T-helper 1 cell treated with Interleukin-12 subunit alpha and Interleukin-12 subunit beta and Interleukin-4 antibody, amounts not matched to agents 30 ng/mL and 1 ng/mL, for 36 hours (primary cell): ENCODE measurements around the gene DUSP2. TPM values are rescaled to one million over a fixed set of nuclear protein-coding genes. Genes with fewer than 3 reads are reported as not detected.

Source experiments
- intact Hi-C: fragments of 100-400 bp; cut with micrococcal nuclease; formaldehyde crosslinking; loops from one replicate; pipeline ENCODE4 v1.15.1; 2024
- total RNA-seq: library from RNA; stranded (reverse); gene quantifications from 2 replicates; pipeline ENCODE4 v1.2.3, GENCODE V29; 2022

The DUSP2 gene
- total RNA-seq, 1 donor from 2014 or later = 74.7 TPM

GRCh38 chr2:96104487-96104861 is 40.8 kb downstream of the DUSP2 start:
- intact Hi-C loops = no loop called here

DNA sequence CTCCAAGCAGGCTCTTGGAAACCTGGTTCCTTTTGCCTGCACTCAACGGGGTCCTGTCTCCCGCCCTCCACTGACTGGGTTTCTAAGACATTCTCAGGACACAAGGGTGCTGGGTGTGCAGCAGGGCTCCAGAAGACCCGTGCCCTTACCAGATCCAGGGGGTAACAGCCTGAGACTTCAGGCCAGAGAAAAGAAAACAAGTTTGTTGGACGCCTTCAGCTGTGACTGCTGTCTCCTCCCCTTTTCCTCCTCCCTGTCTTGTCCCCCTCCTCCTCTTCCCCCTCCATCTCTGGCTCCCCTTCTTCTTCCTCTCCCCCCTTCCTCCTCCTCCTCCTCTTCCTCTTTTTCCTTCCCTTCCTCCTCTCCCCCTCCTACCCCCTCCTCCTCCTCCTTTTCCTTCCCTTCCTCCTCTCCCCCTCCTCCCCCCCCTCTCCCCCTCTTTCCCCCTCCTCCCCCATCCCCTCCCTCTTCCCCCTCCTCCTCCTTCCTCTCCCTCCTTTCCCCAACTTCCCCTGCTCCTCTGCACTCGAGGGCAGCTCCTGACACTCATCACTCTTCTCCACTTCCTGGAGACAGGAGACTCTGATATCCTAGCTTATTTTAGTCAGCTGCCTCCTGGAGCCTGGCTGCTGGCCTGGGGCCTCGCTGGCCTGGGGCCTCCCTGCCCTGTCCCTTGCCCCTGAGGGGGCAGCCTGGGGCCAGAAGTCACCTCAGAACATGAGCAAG is 41.3 kb downstream of the DUSP2 start:
- intact Hi-C loops = no loop called here

GRCh38 chr2:96103187-96103601 is 42.0 kb downstream of the DUSP2 start:
- intact Hi-C loops = no loop called here

GRCh38 chr2:96102596-96103186 is 42.5 kb downstream of the DUSP2 start:
- intact Hi-C loops = no loop called here

- intact Hi-C loops = no loop called here
Observed at GRCh38 chr2:96100893-96101304, 44.3 kb downstream of the DUSP2 start.

GRCh38 chr2:96099861-96100798 is 45.1 kb downstream of the DUSP2 start:
- intact Hi-C loops = no loop called here

- intact Hi-C loops = no loop called here
Observed at GRCh38 chr2:96098900-96099590, 46.2 kb downstream of the DUSP2 start.

DNA sequence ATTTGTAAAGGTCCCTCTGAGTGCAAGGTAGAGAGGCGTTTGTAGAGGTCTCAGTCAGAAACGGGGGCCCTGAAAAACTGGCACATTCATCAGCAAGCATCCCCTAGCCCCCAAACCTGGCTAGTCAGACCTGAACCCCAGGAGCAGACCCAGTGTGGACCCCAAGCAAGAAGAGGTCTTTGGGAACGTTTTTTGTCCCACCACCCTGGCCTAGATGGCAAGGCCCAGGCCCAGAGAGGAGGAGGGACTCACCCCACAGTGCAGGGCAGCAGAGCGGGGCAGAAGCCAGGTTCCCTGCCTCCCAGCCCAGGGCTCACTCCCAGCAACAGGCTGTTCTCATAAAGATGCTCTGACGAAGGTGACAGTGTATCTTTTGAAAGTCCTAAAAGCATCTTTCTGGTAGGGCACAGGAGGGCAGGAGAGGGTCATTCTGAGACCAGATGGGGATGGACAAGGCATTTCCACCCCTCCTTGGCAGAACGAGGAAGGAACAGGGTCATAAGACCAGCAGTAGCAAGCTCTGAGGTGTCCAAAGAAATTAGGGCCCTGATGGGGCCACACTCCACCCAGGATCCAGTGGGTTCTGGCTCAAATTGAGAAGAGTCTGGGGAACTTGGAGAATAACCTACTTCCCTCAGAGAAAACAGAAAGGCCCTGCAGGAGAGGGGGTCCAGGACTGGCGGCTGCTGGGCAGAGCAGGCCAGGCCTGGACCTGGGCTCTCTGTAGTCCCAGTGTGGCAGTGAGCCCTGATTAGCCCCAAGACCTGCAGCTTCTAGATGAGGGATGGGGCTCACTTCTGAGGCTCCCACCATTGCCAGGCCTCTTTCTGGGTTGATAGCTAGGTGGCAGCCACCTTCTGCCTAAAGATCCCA is 47.1 kb downstream of the DUSP2 start:
- intact Hi-C loops = no loop called here

DNA sequence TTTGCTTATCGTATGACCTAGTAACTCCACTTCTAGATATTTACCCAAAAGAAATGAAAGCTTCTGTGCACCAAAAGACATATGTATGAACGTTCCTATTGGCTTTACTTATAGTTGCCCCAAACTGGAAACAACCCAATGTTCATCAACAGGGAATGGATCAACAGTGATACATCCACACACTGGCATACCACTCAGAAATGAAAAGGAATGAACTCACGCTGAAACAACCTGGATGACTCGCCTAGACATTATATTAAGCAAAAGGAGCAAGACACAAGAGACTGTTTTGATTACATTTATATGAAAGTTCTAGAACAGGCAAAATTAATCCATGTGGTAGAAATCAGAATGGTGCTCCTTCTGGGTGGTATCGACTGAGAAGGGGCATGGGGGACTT is 47.8 kb downstream of the DUSP2 start:
- intact Hi-C loops = no loop called here

DNA sequence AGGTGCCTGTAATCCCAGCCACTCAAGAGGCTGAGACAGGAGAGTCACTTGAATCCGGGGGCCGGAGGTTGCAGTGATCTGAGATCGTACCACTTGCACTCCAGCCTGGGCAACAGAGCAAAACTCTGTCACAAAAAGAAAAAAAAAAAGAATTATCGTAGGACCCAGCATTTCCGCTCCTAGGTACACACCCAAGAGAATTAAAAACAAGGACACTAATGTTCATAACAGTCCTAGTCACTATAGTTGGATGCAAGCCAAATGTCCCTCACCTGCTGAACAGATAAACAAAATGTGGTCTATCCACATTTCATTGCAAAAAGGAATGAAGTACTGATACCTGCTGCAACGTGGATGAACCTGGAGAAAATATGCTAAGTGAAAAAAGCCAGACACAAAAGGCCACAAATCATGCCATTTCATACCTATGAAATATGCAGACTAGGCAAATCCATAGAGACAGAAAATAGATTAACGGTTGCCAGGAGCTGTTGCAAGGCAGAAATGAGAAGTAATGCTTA is 50.1 kb downstream of the DUSP2 start:
- intact Hi-C loops = no loop called here

GRCh38 chr2:96093528-96093927 is 51.7 kb downstream of the DUSP2 start:
- intact Hi-C loops = no loop called here

Other genes starting within 250 kb of the DUSP2 start
- gene ANKRD36C, start 153.6 kb downstream of the DUSP2 start, total RNA-seq = 75.3 and 78.8 TPM in 2 replicates
- 9.8 and 10.2 TPM in 2 replicates for gene GPAT2, start 110.5 kb downstream of the DUSP2 start, total RNA-seq
- gene ADRA2B, start 28.9 kb downstream of the DUSP2 start, total RNA-seq = 0.05 and 0.07 TPM in 2 replicates
- gene ASTL, start 6.9 kb downstream of the DUSP2 start, total RNA-seq = 1.1 TPM in 1 of 2 replicates, not detected in the other
- 124 and 136 TPM in 2 replicates for gene STARD7, start 63.4 kb upstream of the DUSP2 start, total RNA-seq
- gene TMEM127, start 120.6 kb upstream of the DUSP2 start, total RNA-seq = 42.8 and 43.1 TPM in 2 replicates
- gene CIAO1, start 120.8 kb upstream of the DUSP2 start, total RNA-seq = 84.7 and 87.0 TPM in 2 replicates
- gene SNRNP200, start 160.1 kb upstream of the DUSP2 start, total RNA-seq = 186 and 187 TPM in 2 replicates
- 40.4 and 40.8 TPM in 2 replicates for gene ITPRIPL1, start 179.9 kb upstream of the DUSP2 start, total RNA-seq
- gene NCAPH, start 190.3 kb upstream of the DUSP2 start, total RNA-seq = 49.7 and 55.6 TPM in 2 replicates